Fibroblast of lung (primary cell): ENCODE results near the gene ST6GALNAC1. TPM values are rescaled to one million over a fixed set of nuclear protein-coding genes. Genes with fewer than 3 reads are reported as not detected.

Source experiments
- DNase-seq, 2 donors: peaks; one replicate each; pipeline versions ENCODE4 v3.0.0 to v3.0.0-alpha.2; 2010; ENCODE audit warnings: low read depth in 2 of 2
- H2AFZ ChIP-seq: 2 replicates; pipeline ENCODE4 v1.5.1; 2012; ENCODE audit warnings: low read length, control low read depth, inconsistent platforms
- H3K27ac ChIP-seq: 2 replicates; pipeline ENCODE4 v1.5.1; 2011; ENCODE audit warnings: low read length, control low read depth; ENCODE audit not compliant: insufficient read depth
- H3K27me3 ChIP-seq: 2 replicates; pipeline ENCODE4 v1.5.1; 2011; ENCODE audit warnings: mild to moderate bottlenecking, low read length; ENCODE audit not compliant: control insufficient read depth, insufficient read depth
- H3K36me3 ChIP-seq: 2 replicates; pipeline ENCODE4 v1.5.1; 2011; ENCODE audit warnings: low read length; ENCODE audit not compliant: control insufficient read depth, insufficient read depth
- H3K4me1 ChIP-seq: 2 replicates; pipeline ENCODE4 v1.5.1; 2011; ENCODE audit warnings: low read length; ENCODE audit not compliant: control insufficient read depth, insufficient read depth; ENCODE audit errors: extremely low read depth
- H3K4me2 ChIP-seq: 2 replicates; pipeline ENCODE4 v1.5.1; 2011; ENCODE audit warnings: low read length, control low read depth; ENCODE audit not compliant: insufficient read depth; ENCODE audit errors: extremely low read depth
- H3K4me3 ChIP-seq, 4 experiments: fragments of 200-600 bp in 1 of 4; sonication (generic) in 1 of 4; replicated peaks in 1 of 4; 2 replicates each; pipeline ENCODE4 v1.5.1; 2011 to 2016; ENCODE audit warnings: low read length in 4 of 4, low read depth in 3 of 4, mild to moderate bottlenecking in 3 of 4, control low read depth in 2 of 4, inconsistent platforms in 1 of 4, mixed read lengths in 1 of 4; ENCODE audit not compliant: insufficient read depth in 1 of 4; ENCODE audit errors: control extremely low read depth in 1 of 4
- H3K79me2 ChIP-seq: 2 replicates; pipeline ENCODE4 v1.5.1; 2012; ENCODE audit warnings: mild to moderate bottlenecking, low read length, inconsistent platforms; ENCODE audit not compliant: control insufficient read depth, insufficient read depth
- H3K9ac ChIP-seq: 2 replicates; pipeline ENCODE4 v1.5.1; 2011; ENCODE audit warnings: mild to moderate bottlenecking, low read length, control low read depth; ENCODE audit not compliant: insufficient read depth
- H3K9me3 ChIP-seq: 2 replicates; pipeline ENCODE4 v1.5.1; 2012; ENCODE audit warnings: low read depth, low read length; ENCODE audit not compliant: control insufficient read depth, insufficient read depth
- H4K20me1 ChIP-seq: 2 replicates; pipeline ENCODE4 v1.5.1; 2011; ENCODE audit warnings: low read length; ENCODE audit not compliant: control insufficient read depth, insufficient read depth; ENCODE audit errors: extremely low read depth
- CTCF ChIP-seq, 2 donors: IDR thresholded peaks in 1 of 2; conservative IDR thresholded peaks in 1 of 2; 1 replicate in 1 of 2; 2 replicates in 1 of 2; pipeline ENCODE4 v1.5.1; 2011 to 2012; ENCODE audit warnings: low read length in 2 of 2, control low read depth in 1 of 2, inconsistent platforms in 1 of 2, low read depth in 1 of 2, mild to moderate bottlenecking in 1 of 2
- EZH2 ChIP-seq: IDR thresholded peaks from 2 replicates; pipeline ENCODE4 v1.5.1; 2012; ENCODE audit warnings: low read length, control low read depth, mild to moderate bottlenecking; ENCODE audit errors: missing control alignments
- polyA plus RNA-seq, 2 donors: library from polyadenylated mRNA; depleted of rRNA in 1 of 2; stranded (reverse) in 1 of 2; unstranded in 1 of 2; fragments of >200 nt; gene quantifications; 2 replicates each; pipeline ENCODE4 v1.2.1, GENCODE V29; 2011 to 2012; ENCODE audit warnings: missing spikeins in 1 of 2
- total RNA-seq: library from RNA; depleted of rRNA; stranded (reverse); fragments of >200 nt; gene quantifications from 2 replicates; pipeline ENCODE4 v1.2.1, GENCODE V29; 2014

The ST6GALNAC1 gene
- total and polyA plus RNA-seq, 2 donors (not counting 1 experiment from before 2014, with no cell fraction given): not detected

DNA sequence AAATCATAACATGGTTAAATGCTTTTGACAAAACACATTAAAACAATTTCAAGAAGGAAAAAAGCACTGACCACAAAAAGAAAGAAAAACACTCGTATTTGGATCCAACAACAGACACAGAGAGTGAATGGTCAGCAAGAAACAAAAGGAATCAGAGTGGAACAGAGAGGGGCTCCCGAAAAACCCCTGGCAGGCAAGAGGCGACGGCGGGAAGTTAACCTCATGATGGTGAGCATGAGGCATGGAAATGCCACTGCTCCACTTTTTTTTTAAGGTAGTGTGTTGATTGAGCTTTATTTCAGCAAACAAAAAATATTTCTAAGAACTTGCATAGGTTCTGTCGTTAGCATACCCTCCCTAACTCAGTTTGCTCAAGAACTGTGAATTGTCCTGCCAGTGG is 32.1 kb upstream of the ST6GALNAC1 start:
- H3K79me2 ChIP-seq: no peaks in the 10 kb centered on the region
- no peaks in the 10 kb centered on the region for H3K9me3 ChIP-seq
- H3K4me2 ChIP-seq: no peak overlapping the region
- no peak overlapping the region for H3K9ac ChIP-seq
- no peak overlapping the region for H3K27ac ChIP-seq
- no peak for DNase-seq
- no peak overlapping the region for H3K4me3 ChIP-seq
- no peaks in the 10 kb centered on the region for H4K20me1 ChIP-seq
- peaks cover 9% of the 10 kb centered on the region for H3K4me1 ChIP-seq
- no peak for TF ChIP-seq EZH2
- TF ChIP-seq CTCF (conservative IDR thresholded peaks at IDR 0.05 in 1 of 2, IDR thresholded peaks at IDR 0.05 in 1 of 2; ENCODE audit: low read depth in 1 of 2, low read length in 2 of 2): no peak
- no peaks in the 10 kb centered on the region for H3K27me3 ChIP-seq
- no peak overlapping the region for H2AFZ ChIP-seq
- peaks cover 2% of the 10 kb centered on the region for H3K36me3 ChIP-seq

GRCh38 chr17:76674600-76674999 is 31.0 kb upstream of the ST6GALNAC1 start:
- TF ChIP-seq EZH2 (no peak), CTCF (conservative IDR thresholded peaks at IDR 0.05 in 1 of 2, IDR thresholded peaks at IDR 0.05 in 1 of 2; ENCODE audit: low read depth in 1 of 2, low read length in 2 of 2) (no peak)
- Histone ChIP-seq H3K79me2 (no peaks in the 10 kb centered on the region), H3K4me1 (peaks cover 9% of the 10 kb centered on the region), H2AFZ (no peak overlapping the region), H3K4me2 (no peak overlapping the region), H3K27ac (no peak overlapping the region), H3K9me3 (no peaks in the 10 kb centered on the region), H3K4me3 (no peak overlapping the region), H3K36me3 (peaks cover 2% of the 10 kb centered on the region), H3K9ac (no peak overlapping the region), H3K27me3 (no peaks in the 10 kb centered on the region), H4K20me1 (no peaks in the 10 kb centered on the region)
- no peak for DNase-seq

DNA sequence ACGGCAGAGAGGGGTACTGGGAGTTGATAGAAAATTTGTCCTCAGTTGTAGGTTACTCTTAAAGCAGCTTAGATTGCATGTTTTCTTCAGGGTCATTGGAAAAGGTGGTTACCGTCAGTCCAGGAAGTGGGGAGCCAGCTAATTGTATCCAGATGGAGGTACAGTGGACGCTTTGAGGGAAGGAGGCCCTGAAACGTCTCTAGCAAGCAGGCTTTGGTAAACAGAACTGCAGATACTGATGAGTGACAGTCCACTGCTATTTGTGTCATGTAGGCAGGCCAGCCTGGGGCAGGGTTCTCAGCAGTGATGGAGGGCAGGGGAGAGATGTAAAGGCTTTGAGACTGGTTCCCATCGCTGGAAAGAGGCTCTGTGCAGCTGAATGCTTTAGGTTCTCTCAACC is 30.2 kb upstream of the ST6GALNAC1 start:
- no peak overlapping the region for H3K27ac ChIP-seq
- H3K36me3 ChIP-seq: peaks cover 2% of the 10 kb centered on the region
- peak in 1 of 2 donors; percentile 20 for DNase-seq
- H4K20me1 ChIP-seq: no peaks in the 10 kb centered on the region
- no peaks in the 10 kb centered on the region for H3K9me3 ChIP-seq
- H3K27me3 ChIP-seq: no peaks in the 10 kb centered on the region
- no peak overlapping the region for H3K4me3 ChIP-seq
- no peak overlapping the region for H2AFZ ChIP-seq
- H3K9ac ChIP-seq: no peak overlapping the region
- peaks cover 9% of the 10 kb centered on the region for H3K4me1 ChIP-seq
- H3K79me2 ChIP-seq: no peaks in the 10 kb centered on the region
- TF ChIP-seq CTCF (conservative IDR thresholded peaks at IDR 0.05 in 1 of 2, IDR thresholded peaks at IDR 0.05 in 1 of 2; ENCODE audit: low read depth in 1 of 2, low read length in 2 of 2) (no peak), EZH2 (no peak)
- no peak overlapping the region for H3K4me2 ChIP-seq
